Measurements from ENCODE around the gene SMURF2.

Gene SMURF2

DNA sequence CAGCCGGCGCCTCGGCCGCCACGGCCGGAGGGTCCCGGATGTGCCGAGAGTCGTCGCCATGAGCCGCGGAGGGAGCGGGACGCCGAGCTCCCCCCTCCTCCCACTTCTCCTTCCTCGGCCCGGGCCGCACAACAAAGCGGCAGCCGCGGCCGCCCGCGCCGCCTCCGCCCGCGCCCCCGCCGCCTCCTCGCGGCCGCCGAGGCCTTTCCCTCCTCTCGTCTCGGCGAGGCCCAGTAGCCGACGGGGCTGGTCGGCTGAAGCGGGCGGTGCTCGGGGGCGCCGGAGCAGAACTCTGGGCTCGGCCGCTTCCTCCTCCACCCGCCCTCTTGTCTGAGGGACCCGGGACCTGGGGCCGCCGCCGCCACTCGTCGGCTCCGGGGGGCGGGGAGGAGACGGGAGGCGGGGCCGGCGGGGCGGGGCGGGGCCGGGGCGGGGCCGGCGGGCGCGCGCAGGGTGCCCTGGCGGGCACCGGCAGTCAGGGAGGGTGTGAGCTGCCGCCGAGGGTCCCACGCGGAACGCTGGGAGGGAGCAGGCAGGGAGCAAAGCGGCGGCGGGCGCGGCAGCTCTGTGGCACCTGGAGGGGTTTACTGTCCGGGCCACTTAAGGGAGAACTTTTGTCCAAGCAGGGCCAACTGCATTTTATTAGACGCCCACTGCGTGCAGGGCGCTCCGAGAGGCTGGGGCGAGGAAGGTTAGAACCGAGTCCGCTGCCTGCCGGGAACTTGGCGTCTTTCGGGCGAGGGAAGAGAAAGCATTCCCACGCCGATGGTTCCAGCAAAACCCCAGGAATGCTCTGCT, at the start of gene SMURF2:
Gene SMURF2, minus strand, starts transcription at position 332 of the 798 bp plus-strand sequence. CDS start 427 bp downstream, outside the sequence.
- H3K36me3 ChIP-seq (ENCODE audit: control insufficient read depth, insufficient read depth, low read length) = no peaks in the 10 kb centered on the region
- TF ChIP-seq, protein P1, sequence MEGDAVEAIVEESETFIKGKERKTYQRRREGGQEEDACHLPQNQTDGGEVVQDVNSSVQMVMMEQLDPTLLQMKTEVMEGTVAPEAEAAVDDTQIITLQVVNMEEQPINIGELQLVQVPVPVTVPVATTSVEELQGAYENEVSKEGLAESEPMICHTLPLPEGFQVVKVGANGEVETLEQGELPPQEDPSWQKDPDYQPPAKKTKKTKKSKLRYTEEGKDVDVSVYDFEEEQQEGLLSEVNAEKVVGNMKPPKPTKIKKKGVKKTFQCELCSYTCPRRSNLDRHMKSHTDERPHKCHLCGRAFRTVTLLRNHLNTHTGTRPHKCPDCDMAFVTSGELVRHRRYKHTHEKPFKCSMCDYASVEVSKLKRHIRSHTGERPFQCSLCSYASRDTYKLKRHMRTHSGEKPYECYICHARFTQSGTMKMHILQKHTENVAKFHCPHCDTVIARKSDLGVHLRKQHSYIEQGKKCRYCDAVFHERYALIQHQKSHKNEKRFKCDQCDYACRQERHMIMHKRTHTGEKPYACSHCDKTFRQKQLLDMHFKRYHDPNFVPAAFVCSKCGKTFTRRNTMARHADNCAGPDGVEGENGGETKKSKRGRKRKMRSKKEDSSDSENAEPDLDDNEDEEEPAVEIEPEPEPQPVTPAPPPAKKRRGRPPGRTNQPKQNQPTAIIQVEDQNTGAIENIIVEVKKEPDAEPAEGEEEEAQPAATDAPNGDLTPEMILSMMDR (IDR thresholded peaks at IDR 0.05; ENCODE audit: insufficient read depth, low read length, poor library complexity, severe bottlenecking) = no peak
- peak within 1 kb of the TSS; percentile 75 for H3K4me3 ChIP-seq (replicated peaks; ENCODE audit: low read depth, low read length)
- DNase-seq (ENCODE audit: extremely low read depth, insufficient read length) = peak; percentile 80
- H3K27me3 ChIP-seq (replicated peaks; ENCODE audit: control insufficient read depth, insufficient read depth, low read length) = no peaks in the 10 kb centered on the region

DNA sequence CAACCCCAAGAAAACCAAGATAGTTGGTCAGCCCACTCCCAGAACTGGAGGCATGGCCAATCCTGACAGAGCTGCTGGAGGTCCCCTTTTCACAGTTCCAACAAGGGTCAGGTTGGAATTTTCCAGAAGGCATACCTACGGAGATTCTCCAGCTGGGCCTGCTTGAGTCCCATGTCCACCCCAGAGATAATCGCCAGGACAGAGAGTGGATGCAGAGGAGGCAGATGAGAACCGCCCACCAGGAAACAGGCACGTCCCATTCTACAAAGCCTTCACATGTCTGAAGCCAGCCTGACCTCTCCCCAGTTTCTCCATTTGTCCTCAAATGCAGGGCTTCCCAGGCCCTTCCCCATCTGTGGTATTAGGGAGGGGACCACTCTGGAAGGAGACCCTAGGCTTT, 47.4 kb upstream of the SMURF2 start:
- TF ChIP-seq, protein P1 (IDR thresholded peaks at IDR 0.05; ENCODE audit: insufficient read depth, low read length, poor library complexity, severe bottlenecking) = no peak
- no peaks in the 10 kb centered on the region for H3K27me3 ChIP-seq (replicated peaks; ENCODE audit: control insufficient read depth, insufficient read depth, low read length)
- no peaks in the 10 kb centered on the region for H3K36me3 ChIP-seq (ENCODE audit: control insufficient read depth, insufficient read depth, low read length)
- no peak for DNase-seq (ENCODE audit: extremely low read depth, insufficient read length)
- H3K4me3 ChIP-seq (replicated peaks; ENCODE audit: low read depth, low read length) = no peak overlapping the region

DNA sequence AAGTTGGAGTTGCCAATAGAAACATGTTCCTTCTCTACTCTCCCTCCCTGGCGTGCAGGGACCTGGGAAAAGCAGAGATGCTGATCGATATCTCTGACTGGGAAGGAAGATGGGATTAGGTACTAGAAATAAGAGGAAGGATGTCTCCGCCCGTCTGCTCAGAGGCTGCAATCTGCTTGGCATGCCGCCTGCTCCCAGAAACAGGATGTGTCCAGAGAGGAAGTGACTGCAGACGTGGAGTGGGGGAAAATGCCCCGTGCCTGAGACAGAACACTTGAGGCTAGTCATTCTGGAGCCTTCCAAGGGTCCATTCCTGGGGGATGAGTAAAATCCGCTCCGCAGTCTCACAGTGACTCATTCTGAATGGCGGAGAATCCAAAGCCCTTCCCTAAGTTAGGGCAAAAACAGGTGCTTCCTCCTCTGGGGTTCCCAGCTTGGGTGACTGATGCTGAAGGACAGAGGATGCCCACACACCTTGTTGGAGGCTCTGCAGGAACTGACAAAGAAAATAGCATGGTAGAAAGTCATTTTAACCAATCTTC, 45.0 kb upstream of the SMURF2 start:
- Histone ChIP-seq H3K36me3 (ENCODE audit: control insufficient read depth, insufficient read depth, low read length) (no peaks in the 10 kb centered on the region), H3K27me3 (replicated peaks; ENCODE audit: control insufficient read depth, insufficient read depth, low read length) (no peaks in the 10 kb centered on the region), H3K4me3 (replicated peaks; ENCODE audit: low read depth, low read length) (no peak overlapping the region)
- DNase-seq (ENCODE audit: extremely low read depth, insufficient read length) = no peak
- TF ChIP-seq, protein P1 (IDR thresholded peaks at IDR 0.05; ENCODE audit: insufficient read depth, low read length, poor library complexity, severe bottlenecking) = no peak

DNA sequence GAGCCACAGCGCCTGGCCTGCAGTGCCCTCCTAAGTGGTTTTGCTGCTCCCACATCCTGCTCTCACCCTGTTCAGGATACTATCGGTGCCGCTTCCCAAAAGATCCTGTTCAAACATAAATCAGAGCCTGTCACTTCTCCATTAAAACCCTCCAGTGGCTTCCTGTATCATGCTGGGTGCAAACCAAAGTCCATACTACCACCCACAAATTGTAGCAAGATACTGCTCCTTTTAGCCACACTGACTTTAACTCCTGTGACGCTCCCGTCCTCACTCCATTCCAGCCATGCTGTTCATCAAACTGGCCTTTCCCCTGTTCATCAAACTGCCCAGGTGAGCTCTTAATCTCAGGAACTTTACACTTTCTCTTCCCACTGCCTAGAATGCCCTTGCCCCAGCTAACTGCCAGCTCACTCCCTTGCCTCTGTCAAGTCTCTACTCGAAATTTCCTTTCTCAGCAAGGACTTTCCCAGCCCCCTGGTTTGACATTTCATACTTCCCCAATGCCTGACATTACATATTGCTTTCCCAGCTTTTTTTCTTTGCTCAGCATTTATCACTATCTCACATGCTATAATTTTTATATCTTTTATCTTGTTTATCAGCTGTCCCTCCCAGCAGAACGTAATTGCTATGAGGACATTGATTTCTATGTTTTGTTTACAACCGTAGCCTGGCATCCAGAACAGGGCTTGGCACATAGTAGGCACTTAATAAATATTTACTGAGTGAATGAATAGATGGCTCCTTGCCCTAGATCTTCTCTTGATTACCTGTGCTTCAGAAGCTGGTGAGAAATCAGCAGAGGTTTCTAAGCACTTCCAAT, 44.3 kb upstream of the SMURF2 start:
- DNase-seq (ENCODE audit: extremely low read depth, insufficient read length) = no peak
- Histone ChIP-seq H3K27me3 (replicated peaks; ENCODE audit: control insufficient read depth, insufficient read depth, low read length) (no peaks in the 10 kb centered on the region), H3K4me3 (replicated peaks; ENCODE audit: low read depth, low read length) (no peak overlapping the region), H3K36me3 (ENCODE audit: control insufficient read depth, insufficient read depth, low read length) (no peaks in the 10 kb centered on the region)
- TF ChIP-seq, protein P1 (IDR thresholded peaks at IDR 0.05; ENCODE audit: insufficient read depth, low read length, poor library complexity, severe bottlenecking) = no peak

DNA sequence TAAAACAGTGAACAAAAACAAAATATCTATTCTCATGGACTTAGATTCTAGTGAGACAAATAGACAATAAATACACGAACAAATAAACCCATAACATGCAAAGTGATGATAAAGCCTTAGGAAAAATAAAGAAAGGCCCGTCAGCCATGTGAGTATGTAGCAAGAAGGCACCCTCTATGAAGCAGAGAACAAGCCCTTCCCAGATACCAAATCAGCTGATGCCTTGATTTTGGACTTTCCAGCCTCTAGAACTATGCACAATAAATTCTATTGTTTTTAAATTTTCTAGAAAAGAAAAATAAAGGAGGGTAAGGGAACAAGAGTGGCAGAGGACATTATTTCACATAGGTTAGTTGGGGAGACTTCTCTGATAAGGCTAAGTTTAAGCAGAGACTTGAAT, 40.7 kb upstream of the SMURF2 start:
- H3K27me3 ChIP-seq (replicated peaks; ENCODE audit: control insufficient read depth, insufficient read depth, low read length) = no peaks in the 10 kb centered on the region
- no peak for DNase-seq (ENCODE audit: extremely low read depth, insufficient read length)
- H3K4me3 ChIP-seq (replicated peaks; ENCODE audit: low read depth, low read length) = no peak overlapping the region
- TF ChIP-seq, protein P1 (IDR thresholded peaks at IDR 0.05; ENCODE audit: insufficient read depth, low read length, poor library complexity, severe bottlenecking) = no peak
- no peaks in the 10 kb centered on the region for H3K36me3 ChIP-seq (ENCODE audit: control insufficient read depth, insufficient read depth, low read length)
